Hematopoietic multipotent progenitor cell treated with erythropoietin and hydrocortisone succinate and interleukin-3 and kit ligand, for 8 days (in vitro differentiated cells): ENCODE measurements around the gene ABCA1.
"Not testable (repeated sequence)": the region's sequence is repeated elsewhere in the genome, so short reads cannot be mapped to it uniquely, and the experiment has no call there.

Experiments used
- DNase-seq: peaks from one replicate; pipeline ENCODE4 v3.0.0-alpha.2; 2015

The ABCA1 gene

DNA sequence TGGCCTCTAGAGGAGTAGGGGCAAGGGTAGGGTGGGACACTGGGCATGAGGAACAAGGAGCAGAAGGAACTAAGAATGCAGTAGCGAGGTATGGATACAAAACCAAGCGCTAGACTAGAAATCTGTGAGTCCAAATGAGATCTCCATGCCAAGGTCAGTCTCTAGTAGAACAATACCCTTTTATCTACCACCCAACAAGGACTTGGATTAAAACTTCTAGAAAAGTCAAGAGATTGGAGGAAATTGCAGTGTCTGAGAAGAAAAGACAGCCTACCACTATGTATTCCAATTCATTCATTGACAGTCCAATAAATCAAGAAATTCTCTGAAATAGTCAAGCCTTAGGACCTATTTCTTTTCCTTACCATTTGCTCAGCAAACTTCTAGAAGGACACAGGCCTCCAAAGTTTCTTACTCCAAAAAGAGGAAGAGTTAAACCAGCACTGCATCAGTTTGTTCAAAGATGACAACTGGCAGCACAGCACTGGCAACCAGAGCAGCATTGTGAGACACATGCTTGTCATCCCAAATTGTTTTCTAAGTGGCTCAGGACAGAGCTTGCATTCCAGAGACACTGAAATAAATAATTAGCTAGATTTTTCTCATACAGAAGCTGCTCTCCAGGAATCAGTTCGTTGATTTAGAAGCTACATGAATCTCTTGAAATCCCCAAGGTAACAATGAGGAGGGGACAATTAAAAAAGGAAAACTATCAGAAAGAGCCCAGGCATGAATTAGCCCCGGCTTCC lies 22.6 kb downstream of the ABCA1 start:
- DNase-seq, result no peak

DNA sequence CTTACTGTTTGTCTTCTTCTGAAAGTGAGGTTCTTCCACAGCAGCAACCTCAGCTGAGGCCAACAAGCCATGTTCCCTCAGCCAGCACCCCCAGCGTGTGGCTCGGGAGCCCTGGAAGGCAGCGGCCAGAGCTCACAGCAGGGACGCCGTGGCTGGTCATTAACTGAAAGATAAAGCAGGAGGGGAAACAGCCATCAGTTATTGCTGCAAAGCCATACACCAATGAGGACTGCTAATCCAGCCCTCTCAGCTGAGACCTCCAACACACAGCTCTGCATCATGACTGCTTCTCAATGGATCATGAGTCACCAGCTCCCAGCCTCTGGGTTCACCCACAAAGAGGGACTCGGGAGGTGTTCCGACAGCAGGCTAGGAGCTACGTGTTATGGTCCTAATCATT lies 24.3 kb downstream of the ABCA1 start:
- DNase-seq, result no peak

DNA sequence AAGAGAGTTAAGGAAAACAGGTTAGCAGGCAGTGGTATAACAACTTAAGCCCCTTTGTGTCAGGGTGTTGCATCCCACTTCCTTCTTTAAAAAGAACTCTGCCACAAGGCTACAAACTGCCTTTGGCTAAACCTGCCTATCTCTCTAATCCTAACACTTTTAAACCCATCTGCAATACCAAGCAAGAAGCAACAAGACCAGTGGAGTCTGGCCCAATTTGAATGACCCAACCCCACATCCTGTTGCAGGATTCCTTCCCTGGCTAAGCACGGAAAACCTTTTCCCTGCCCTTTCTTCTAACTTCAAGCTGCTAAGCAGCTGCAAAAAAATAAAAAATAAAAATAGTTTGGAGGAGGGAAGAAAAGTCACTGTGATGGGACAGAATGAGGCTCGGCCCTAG lies 27.1 kb downstream of the ABCA1 start:
- DNase-seq, result no peak

DNA sequence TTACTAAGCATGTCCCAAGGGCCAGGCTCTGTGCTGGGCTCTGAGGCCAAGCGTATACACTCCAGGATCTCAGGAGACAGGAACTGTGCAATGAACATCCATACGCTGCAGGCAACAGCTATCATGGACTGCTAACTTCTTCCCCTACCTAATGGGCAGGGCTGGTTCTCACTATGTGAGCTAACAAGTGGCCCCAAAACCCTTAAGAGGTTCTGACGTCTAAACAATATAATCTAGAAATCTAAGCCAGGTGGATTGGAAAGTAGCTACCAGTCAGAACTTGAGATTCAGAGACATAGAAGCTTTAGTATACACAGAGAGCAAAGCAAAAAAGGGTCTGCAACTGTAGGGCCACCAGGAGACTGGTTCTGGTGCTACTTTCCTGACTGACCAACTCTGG lies 27.6 kb downstream of the ABCA1 start:
- DNase-seq, result no peak

DNA sequence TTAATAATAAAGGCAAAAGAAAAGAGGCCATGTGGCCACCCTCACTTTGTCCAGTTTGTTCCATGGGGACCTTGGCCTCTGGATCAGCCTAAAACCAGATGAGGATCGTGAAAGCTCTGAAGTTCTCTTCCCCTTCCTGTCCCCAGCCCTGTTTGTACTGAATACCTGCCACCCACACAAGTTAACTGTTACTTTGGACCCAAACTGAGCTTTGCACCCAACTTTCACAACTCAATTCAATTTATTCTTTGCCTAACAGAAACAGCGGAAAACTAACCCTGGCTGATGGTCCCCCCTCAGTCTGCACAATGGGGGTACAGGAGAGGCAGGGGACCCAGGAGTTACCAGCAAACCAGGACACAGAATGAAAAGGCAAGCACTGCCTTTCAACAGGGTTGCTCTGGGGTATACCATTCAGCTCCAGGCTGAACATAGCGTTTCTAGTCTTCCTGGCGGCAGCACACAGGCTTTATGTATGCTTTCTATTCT lies 28.2 kb downstream of the ABCA1 start:
- DNase-seq, result no peak

DNA sequence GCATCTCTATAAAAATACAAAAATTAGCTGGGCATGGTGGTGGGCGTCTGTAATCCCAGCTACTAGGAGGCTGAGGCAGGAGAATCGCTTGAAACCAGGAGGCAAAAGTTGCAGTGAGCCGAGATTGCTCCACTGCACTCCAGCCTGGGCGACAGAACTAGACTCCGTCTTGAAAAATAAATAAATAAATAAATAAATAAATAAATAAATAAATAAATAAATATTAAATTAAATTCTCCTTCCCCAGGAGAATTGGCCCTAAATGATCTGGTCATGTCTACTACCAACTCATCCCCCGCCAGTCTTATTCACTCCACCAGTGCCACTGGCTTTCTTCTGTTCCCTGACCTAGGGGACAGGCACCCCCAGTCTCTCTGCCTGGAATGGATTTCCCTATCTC lies 29.6 kb downstream of the ABCA1 start:
- not testable (repeated sequence) for DNase-seq

DNA sequence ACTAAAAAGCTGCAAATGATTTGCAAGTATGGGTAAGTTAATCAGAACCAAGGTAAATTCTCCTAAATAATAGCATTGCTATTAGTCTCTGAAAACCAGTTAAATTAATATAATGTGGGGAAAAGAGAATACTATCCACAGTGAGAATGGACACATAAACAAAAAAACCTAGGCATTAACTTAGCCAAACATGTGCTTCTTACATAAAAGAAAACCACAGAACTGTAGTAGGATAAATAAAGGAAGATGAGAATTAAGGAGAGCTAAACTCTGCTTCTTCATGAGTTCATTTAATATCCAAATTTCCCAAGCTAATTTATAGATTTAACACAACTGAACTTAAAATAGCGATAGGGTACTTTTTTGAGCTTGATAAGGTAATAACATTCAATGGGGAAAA lies 31.8 kb downstream of the ABCA1 start:
- DNase-seq, result no peak

DNA sequence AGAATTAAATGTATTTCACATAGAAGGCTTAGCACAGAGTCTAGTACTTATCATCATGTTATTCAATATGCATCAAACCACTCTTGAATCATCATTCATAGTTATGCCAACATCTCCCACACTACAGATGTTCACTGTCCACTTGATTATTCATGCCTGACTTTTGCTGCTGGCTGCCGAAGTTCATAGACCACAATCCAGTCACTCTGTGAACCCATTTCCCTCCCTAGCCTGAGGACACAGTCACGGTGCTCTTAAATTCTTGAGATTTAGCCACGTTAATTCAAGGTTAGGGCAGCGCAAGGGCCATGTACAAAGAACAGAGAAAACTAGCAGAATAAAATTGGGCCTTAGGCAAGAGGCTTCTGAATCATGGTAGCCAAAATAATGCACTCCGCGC lies 32.4 kb downstream of the ABCA1 start:
- no peak for DNase-seq

DNA sequence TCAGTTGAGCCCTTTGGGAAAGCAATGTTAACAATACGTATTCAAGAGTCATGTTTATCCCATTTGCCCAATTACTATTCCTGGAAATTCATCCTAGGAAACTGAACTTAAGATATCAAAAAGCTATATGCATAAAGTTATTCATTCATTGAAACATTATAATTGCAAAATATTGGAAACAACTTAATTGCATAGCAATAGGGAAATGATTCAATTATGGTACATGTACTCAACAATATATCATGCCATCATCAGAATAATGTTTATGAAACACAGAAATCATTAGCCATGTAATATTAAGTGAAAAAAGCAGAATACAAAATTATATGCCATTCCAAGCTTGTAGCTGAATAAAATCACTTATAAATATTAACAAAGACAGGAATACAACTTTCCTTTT lies 35.3 kb downstream of the ABCA1 start:
- no peak for DNase-seq

DNA sequence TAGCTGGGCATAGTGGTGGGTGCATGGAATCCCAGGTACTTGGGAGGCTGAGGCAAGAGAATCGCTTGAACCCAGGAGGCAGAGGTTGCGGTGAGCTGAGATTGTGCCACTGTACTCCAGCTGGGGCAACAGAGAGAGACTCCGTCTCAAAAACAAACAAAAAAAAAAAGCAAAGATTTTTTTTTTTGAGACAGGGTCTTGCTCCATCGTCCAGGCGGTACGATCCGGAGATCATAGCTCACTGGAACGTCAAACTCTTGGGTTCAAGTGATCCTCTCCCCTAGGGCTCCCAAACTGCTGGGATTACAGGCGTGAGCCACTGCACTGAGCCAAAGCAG lies 37.6 kb downstream of the ABCA1 start:
- no peak for DNase-seq

DNA sequence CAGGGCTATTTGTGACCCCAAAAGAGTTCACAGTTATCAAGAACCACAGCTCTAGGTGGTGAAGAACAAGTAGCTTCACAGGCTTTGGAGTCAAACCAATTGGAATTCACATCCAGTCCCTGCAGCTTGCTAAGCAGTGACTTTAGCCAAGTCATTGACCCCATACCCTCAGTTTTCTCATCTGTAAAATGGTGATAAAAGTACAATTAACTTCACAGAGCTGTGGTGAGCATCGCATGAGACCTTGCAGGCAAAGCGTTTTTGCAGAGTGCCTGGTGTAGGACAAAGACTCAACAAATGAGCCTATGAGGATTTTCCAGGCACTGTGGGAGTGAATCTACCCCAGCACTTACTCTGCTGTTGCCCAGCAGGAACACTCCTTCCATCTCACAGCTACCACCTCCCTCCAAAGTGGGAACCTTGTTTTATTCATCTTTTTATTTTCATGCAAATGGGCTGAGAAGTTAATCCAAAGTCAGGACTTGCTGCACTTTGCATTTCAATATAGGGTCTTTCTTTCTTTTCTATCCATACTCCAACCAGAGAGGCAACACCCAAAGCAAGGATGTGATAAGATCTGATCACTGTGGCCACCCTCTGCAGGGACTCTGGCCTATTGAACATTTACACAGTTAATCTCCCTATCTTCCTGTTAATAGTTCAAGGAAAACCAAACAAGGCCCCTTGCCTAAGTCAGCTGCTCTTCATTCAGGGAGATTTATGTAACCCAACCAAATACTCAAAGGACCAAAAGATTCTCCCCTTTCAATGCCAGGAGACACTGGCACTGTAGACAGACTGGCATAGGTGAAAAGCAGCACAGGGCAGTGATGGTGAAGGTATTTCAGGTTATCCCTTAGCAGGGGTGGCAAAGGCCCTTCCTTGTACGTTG lies 41.9 kb downstream of the ABCA1 start:
- DNase-seq, result no peak

DNA sequence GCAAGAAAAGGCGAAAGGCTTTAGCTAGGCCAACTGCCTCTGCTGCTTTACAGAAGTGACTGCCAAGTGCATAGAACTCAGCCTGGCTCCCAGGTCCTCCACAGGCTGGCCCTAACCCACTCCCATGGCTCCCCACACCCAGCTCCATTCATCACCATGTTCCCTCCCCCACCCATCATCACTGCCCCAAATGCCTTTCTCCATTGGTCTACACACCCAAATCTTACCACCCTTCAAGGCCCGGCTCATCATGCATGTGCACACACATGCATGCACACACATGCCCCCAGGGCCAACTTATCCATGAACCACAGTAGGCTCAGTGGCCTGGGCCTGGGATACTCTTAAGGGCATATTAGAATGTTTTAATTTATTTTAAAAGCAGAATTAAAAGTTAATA lies 44.8 kb downstream of the ABCA1 start:
- DNase-seq, result no peak

DNA sequence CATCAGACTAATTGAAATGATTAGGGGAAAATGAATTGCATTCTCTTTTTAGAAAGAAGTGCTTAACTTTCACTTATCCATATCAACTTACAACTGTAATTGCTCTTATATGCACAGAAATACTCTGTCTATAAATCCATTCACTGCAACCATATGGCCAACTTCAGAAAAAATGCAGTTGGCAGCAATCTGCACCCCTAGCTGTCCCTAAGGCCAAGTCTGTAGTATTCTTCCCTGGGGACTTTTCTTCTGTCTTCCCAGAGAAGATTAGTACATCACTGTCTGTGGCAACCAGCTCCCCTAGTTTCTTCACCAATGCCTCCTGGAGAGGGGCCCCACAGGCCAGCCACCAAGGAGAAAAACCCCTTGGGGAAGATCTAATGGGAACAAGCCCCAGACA lies 45.4 kb downstream of the ABCA1 start:
- DNase-seq, result no peak

DNA sequence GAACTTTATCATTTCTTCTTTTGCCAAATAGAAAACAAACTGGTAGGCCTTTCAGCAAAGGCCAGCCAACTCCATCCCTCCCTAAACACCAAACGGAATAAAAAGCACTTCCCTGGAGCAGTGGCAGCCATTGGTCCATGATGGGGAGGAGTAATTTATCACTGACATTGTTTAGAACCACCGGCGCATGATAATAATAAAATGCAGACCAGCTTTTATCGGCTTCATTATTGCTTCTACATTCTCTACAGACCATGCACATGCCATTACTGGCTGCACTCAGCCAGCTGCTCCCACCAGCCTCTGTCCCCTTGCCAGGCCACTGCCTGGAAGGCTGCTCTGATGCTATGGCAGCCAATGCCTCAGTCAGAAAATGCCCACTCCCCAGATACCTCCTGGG lies 45.9 kb downstream of the ABCA1 start:
- DNase-seq, result no peak

DNA sequence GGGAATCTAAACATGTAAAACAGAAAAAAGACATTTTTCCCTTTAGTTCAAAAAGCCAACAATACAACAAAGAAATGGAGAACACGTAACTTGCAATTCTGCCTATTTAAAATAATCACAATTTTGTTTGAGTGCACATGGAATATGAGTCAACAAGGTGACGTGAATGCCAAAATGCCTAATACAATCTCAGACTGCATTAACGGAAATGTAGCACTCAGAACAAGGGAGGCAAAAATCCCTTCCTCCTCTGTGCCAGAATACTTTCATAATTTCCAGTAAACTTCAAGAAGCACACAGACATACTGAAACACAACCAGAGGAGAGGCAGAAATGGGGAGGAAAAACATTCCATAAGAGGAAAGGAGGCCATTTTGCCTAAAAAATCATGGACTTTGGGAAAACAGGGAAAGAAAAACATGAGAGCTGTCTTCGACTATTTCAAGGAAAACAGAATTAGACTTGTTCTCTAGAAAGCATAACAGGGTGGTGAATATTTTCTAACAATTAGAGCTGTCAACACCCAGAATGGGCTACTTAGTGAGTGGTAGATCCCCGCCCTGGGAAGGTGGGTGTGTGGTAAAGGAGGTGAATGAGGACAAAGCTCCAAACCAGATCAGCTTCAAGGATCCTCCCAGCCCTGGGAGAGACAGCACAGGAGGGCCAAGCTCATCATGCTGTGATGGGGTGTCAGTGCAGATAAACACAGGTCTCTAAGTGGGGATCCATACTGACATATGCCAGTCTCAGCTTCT lies 48.2 kb downstream of the ABCA1 start:
- no peak for DNase-seq

DNA sequence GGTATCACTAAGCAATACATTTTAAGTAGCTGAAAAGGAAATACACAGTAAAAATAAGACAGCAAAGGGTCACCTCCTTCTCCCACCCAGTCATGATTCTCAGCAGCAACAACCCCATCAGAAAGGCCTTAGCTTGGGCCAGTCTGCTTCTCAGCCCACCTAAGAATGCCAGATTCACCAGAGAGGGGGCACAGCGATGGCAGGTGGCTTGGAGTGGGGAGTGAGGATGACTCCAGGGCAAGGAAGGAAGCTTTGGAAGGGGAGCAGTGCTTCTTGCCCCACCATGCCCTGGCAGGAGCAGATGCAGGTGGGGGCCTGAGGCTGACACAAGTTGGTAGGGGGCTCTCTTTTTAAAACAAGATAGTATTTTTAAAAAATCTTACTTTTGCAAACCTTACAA lies 51.4 kb downstream of the ABCA1 start:
- no peak for DNase-seq

DNA sequence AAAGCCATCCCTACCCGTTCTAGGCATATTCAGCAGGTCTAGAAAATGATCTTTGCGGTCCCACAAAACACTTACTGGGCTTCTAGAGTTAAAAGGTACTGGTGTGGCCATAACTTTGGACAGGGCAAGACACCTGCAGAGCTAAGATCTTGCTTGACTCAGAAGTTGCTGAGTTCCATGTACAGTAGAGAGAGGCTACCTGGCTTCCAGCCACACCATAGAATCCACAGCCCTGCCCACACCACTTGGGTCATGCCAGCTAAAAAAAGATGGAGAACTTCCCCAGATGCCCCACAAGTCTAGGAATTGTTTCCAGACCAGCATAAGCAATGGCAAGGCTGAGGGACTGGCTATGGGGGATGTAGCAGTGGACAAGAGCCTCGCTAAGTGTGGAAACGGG lies 52.1 kb downstream of the ABCA1 start:
- DNase-seq, result no peak

DNA sequence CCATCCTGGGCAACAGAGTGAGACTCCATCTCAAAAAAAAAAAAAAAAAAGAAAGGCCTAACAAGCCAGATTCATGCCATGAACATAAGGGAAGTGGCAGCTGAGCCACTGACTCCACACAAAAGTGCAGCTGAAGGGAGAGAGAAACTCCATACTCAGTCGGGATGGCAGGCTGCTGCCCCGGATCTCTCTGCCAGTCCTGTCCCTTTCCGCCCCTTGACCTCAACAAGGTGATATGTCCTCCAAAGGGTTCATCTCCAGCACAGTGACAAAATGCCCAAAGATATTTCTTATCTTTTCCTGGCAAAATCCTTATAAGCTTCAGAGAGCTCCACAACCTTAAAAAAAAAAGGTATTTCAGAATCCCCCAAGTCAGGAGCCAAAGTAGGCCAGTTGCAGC lies 52.6 kb downstream of the ABCA1 start:
- no peak for DNase-seq

DNA sequence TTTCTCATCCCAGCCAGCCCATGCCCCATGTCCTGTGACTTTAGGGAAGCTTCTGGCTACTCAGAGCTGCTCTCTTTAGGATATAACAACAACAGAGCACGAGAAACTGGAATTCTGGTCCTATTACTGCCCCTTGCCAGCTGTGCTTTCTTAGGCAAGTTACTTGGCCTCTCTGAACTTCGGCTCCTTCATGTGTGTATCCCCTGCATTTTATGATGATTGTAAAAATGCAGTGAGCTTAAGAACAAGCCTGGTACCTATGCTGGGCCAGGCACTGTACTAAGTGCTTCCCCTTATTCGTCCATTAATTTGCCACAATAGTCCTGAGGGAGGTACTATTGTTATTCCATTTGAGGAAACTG lies 54.5 kb downstream of the ABCA1 start:
- DNase-seq, result no peak

DNA sequence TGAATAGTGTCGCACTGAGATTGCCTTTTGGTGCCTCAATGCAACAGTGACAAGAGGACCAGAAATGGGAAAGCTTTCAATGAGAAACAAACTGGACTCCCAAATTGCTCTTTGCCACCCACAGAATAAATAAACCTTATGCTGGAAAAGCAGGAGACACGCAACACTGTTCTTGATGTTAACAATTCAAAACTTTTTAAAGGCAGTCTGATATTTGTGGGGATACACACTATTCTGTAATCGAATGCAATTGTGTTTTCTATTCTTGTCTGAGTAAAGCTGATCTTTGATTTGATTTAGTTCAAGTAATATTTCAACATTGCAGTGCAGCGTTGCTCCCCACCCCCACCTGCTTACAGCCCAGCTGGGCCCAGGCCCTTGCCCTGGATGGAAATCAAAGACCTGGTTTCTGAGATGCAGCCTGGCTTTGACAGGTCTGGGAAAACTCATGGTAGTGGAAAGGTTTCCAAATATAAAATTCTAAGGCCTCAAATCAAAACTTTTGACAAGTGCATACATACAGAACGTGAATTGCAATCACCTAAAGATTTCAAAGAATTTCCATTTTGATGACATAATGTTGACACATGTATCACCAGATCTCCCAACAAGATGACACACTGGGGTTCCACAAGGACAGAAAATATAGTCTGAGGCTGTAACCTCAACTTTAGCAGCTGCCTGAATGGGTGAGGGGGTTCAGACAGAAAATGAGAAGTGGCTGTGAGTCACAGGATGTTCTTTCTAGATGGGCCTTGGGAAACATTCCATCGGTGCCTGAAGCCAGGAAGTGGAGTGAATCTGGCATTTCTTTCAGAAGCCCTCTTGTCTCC lies 55.1 kb downstream of the ABCA1 start:
- no peak for DNase-seq

DNA sequence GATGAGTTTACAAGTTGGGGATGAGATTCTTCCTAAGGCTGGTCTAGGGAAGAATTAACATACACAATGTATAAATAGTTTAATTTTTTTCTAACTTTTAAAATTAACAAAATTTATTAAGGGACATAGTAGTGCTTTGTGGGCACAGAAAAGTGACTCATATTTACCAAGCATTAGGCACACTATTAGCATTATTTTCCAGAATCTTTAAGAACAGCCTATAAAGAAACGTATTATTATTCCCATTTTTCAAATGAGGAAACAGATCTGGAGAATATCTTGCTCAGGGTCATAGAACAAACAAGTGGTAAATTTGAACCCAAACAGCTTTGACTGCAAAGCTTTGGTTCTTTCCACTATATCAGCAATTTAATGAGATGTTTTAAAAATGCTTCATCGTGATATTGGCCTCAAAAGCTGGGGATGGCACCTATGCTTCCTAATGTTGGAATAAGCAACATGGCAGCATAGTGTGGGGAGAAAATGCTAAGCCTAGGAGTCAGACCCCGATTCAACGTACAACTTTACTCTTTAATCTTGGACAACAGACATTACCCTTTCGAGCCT lies 55.9 kb downstream of the ABCA1 start:
- no peak for DNase-seq

DNA sequence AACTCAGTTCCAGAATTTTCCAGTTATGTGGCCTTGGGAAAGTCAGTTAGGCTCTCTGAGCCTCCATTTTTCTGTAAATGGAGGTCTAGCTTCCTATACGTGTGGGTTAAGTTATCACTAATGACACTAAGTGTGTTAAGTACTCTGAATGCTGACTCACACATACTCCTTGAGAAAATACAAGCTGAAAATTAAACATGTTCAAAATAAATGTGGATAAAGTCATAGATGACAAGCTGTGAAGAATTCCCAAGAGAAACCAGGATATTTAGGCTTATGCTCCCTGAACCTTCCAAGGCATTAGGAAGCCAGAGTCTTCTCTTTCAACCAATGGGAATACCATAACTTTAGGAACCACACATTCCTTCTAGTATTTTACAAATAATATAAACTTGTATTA lies 58.1 kb downstream of the ABCA1 start:
- DNase-seq, result no peak
